Dedifferentiated amniotic fluid mesenchymal stem cell (primary cell): ENCODE data around the gene HHIPL2.
"Not testable (repeated sequence)": the region's sequence is repeated elsewhere in the genome, so short reads cannot be mapped to it uniquely, and the experiment has no call there.

Experiments used
- DNase-seq: peaks from one replicate; pipeline ENCODE4 v3.0.0-alpha.2; 2016; ENCODE audit errors: extremely low spot score

Gene HHIPL2

DNA sequence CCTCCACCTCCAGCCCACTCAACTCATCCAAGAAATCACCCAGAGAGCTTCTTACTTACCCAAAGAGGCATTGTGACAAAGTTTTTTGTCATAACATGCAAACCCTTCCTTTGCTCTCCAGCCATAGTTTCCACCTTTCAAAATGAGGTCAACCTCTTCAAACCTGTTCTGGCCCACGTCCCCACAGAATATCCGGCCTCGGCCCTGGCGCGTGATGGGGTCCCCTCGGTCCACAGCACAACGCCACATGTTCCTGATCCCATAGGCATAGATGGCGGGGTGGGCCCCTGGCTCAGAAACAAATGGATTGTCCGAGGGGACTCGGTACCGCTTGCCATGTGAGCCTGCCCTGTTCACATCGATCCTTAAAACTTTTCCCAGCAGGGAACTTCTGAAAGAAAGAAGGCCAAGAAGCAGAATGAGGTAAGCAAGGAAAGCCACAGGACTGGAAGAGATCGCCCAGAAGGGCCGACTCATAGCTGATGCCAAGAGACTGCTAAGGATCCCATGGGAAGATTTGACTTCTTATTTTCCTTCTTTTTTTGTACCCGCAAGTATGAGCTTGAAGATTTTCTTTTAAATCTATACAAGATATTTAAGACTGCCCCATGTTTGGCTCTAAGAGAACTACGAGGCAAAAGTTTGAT, 7.8 kb downstream of the HHIPL2 start:
- no peak for DNase-seq

DNA sequence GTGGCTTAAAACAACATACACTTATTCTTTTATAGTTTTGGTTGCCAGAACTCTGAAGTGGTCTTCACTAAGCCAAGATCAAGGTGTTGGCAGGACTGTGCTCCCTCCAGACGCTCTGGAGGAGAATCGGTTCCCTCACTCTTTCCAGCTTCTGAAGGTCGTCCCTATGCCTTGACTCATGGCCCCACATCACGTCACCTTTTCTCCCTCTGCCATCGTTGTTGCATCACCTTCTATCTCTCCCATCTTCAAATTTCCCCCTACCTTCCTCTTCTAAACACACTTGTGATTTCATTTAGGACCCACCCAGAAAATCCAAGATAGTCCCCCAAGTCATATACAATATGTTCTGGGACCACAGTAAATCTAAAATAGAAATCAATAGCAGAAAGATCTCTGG, 12.4 kb downstream of the HHIPL2 start:
- DNase-seq, result no peak

DNA sequence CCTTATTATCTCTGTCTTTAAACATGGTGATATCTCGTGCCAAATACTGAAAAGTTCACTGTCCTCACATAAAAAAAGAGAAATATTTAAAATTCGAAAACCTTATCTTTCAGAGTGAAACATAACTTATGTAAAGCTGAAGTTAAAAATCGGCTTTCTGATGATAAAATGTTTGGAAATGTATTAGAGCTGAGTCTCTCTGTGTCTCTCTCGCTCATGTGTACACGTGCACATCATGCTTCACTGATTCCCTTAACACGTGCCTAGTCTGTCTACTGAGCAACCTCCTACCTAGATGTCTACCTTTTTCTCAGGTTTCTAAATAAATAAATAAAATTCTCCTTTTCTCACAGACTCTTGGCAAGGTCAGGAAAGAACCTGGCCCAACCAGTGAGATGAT, 17.1 kb downstream of the HHIPL2 start:
- DNase-seq, result no peak

DNA sequence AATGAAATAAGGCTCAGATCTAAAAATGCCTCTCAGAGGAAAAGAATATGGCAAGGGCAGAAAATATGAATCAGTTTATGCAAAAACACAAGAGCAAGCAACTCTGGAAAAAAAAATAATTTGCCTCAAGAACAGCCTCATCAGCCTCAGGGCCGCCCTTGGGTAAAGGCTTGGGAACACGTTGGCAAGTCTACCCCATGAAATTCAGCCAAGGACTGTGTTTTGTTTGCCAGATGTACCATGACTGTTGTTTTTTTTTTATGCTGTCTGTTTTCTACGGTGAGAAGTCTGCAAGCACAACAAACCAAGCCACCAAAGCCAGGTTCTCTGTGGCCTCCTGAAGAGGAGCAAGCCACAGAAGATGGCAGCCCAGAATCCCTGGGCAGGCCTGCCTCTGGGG, 18.0 kb downstream of the HHIPL2 start:
- no peak for DNase-seq

DNA sequence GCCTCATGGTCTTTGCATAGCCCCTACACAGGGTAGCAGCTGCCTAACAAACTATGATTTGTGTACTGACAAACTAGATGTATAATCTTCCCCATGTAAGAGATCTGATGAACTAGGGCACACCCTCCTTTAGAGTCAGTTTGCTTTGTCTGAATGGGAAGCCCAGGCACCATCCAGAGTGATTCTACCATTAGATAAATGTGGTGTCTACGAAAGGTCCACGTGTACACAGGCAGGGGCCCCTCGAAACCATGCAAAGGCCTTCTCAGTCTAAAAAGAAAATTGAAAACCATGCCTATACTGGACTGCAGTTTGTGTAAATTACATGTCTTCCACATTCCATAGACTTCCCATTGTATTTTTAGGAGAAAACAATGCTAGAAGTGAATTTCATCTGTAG, 18.7 kb downstream of the HHIPL2 start:
- no peak for DNase-seq

DNA sequence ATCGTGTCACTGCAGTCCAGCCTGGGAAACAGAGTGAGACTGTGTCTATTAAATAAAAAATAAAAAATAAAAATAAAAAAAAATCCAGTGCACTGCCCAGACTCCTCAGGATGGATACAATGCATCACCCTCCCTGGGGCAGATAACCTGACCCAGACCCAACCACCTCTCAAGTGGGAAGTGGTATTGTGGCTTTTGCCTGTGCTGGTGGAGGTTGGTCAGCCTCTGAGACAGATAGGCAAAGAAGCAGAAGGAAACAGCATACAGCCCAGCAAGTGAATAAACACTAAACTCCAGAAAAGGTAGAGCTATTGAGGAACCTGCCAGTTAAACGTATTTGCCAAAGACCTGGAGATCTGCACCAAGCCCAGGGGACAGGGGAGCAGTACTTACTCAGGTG, 22.0 kb downstream of the HHIPL2 start:
- DNase-seq, result no peak

DNA sequence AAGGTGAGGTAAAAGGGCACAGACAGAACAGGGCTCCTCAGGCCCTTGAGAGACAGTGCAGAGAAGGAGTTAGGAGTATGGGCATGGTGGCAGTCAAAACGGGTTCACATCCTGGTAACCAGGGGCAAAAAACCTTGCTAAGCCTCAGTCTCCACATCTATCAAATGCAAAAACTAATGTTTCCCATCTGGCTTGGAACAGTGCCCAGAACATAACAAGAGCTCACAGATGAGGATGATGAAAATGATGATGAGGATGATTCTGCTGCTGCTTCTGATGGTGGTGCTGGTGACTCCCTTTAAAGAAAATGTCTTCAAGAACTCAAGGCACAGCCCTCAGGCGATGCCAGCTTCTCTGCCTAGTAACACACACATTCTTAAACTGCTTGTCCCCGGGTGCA, 24.1 kb downstream of the HHIPL2 start:
- DNase-seq, result no peak

DNA sequence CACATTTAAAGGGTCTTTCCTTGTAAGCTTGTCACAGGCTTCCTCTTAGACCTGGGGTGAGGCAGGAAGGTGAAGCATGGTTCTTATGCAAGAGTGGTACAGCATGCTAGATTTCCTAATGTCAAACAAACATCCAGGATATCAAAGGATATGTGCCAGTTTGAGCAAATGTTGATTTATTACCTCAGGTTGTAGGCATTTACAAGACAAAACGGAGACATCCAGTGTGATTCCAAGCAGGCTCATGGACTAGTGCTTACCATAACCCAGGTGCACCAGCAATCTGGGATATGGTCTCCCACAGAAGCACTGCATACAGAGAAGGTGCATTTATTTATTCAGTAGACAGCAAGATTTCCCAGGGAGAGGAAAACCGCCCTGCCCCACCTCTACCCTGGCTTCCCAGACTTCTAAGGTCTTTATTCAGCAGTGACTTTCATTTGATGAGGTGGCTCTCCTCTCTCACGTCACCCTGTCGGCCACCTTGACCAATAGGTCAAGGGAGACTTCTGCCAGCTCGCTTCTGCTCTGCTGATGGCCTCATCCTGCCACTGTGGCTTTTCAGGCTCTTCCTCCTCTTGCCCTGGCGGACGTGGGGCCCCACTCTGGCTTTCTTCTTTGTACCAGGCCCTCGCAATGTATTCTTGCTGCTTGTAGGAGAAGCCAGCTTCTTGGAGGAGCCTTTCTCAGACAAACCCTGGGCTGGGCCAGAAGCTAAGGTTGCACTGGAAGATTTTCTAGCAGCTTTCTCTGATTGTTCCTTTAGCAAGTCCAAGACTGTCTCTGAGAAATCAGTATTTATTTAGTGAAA, 25.6 kb downstream of the HHIPL2 start:
- DNase-seq, result no peak

DNA sequence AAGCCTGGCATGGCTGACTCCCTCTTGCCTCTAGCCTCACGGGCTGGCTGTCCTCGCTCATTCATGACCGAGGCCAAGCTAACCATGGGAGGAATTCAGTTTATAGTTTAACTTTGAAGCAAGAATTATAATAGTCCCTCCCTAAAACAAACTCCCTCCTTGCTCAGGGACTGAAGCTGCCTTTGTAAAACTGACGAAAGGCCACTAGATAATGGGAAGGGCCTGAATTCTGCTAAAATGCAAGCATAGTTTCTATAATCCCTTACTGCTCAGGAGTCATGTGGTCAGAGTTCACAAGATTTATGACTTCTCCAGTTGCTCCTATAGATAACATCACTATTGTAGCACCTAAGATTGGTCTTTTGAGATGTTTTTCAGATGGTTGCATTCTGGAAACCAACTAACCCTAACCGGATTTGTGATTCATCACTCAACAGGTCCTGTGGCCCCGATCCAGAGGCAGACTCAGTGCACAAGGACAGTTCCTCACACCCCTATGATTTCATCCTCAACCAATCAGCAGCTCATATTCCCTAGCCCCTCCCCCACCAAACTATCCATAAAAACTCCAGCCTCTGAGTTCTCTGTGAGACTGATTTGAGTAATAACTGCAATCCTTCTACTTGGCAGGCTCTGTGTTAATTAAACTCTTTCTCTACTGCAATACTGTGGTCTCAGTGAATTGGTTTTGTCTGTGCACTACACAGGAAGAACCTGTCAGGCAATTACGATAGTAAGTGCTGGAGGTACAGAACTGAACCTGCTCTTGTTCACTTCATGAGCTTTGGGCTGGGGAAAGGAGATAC, 26.4 kb downstream of the HHIPL2 start:
- DNase-seq, result no peak

DNA sequence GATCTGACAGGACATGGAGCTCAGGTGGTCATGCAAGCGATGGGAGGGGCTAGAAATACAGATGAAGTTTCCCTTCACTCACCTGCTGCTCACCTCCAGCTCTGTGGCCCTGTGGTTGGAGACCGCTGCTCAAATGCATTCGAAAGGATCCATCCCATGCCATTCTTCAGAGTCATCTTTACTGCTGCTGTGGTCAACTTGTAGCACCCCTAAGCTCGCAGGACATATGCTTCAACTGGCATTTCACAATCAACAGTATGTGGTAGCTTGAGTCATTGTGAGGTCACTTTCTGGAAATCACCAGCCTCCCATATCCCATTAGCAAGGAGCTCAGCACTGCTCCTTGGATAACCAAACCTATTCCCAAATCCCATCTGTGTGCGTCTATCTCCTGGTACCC, 58.4 kb downstream of the HHIPL2 start:
- DNase-seq, result peak; percentile 14

DNA sequence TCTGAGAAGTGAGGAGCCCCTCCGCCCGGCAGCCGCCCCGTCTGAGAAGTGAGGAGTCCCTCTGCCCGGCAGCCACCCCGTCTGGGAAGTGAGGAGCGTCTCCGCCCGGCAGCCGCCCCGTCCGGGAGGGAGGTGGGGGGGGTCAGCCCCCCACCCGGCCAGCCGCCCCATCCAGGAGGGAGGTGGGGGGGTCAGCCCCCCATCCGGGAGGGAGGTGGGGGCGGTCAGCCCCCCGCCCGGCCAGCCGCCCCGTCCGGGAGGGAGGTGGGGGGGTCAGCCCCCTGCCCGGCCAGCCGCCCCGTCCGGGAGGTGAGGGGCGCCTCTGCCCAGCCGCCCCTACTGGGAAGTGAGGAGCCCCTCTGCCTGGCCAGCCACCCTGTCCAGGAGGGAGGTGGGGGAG, 60.1 kb downstream of the HHIPL2 start:
- not testable (repeated sequence) for DNase-seq

DNA sequence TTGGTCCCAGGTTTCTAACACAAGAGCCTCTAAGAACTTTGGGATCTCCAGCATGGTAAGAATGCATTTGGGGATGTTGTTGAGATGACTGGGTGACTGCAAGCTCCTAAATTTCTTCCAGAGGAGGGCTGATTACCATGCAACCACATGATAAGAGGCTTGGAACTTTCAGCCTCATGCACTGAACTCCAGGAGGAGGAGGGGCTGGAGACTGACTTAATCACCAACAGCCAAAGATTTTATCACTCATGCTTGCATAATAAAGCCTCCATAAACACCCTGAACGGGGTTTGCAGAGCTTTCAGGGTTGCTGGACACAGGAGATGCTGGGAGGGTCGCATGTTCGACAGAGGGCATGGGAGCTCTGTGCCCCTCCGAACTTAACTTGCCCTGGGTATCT, 63.9 kb downstream of the HHIPL2 start:
- peak; percentile 11 for DNase-seq

DNA sequence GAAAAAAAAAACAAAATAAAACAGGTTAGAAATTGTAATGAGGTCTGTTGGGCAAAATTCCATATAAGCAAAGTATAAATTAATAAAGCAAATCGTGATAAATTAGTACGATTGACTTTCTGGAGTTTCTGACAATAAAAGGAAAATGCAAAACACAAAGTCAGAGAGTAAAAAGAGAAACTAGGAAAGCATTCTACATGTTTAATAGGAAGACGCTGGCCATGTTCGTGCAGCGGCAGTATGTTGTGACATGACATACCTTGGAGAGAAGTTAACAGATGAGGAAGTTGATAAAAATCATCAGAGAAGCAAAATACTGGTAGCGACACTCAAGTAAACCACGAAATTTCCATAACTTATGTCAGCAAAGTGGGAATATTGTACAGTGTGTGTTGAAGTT, 68.3 kb downstream of the HHIPL2 start:
- not testable (repeated sequence) for DNase-seq

DNA sequence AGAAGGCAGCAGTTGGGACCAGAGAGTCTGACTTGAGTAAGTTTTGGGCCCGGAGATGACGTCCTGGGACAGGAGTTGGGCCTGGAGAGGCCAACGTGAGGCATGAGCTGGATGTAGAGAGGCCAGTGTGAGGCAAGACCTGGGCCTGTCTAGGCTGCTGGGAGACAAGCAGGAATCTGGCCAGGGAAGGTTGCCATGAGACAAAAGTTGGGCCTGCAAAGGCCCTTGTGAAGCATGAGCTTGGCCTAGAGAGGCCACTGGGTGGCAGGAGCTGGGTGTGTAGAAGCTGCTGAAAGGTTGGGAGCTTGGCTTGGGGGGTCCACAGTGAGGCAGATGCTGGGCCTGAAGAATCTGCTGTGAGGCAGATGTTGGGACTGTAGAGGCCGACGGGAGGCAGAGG, 71.5 kb downstream of the HHIPL2 start:
- peak; percentile 5 for DNase-seq

DNA sequence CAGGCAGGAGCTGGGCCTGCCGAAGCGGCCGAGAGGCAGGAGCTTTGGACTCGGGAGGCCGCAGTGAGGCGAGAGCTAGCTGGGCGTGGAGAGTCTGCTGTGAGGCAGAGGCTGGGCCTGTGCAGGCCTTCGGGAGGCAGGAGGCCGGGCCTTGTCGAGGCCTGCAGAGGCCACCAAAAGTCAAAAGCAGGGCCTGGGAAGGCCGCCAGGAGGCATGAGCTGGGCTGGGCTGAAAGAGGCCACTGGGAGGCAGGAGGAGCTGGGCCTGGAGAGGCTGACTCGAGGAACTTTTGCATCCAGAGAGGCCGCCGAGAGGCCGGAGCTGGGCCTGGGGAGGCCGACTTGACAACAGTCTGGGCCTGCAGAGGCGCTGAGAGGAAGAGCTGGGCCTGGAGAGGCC, 74.2 kb downstream of the HHIPL2 start:
- not testable (repeated sequence) for DNase-seq

DNA sequence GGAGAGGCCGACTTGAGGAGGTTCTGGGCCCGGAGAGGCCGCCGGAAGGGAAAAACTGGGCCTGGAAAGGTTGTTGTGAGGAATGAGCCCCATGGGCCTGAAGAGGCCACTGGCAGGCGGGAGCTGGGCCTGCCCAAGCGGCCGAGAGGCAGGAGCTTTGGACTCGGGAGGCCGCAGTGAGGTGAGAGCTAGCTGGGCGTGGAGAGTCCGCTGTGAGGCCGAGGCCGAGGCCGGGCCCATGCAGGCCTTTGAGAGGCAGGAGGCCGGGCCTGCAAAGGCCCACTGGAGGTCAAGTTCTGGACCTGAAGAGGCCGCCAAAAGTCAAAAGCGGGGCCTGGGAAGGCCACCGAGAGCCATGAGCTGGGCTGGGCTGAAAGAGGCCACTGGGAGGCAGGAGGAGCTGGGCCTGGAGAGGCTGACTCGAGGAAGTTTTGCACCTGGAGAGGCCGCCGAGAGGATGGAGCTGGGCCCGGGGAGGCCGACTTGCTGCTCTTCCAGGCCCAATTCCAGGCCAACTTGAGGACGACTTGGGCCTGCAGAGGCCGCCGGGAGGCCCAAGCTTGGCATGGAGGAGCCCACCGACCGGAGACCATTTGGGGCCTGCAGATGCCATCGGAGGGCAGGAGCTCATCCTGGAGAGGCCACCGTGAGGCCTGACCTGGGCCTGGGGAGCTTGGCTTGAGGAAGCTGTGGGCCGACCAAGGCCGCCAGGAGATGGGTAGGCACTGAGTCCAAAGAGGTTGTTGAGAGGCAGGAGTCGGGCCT, 74.9 kb downstream of the HHIPL2 start:
- DNase-seq, result not testable (repeated sequence)
